ENCODE results near the gene OBP2A.

DNA sequence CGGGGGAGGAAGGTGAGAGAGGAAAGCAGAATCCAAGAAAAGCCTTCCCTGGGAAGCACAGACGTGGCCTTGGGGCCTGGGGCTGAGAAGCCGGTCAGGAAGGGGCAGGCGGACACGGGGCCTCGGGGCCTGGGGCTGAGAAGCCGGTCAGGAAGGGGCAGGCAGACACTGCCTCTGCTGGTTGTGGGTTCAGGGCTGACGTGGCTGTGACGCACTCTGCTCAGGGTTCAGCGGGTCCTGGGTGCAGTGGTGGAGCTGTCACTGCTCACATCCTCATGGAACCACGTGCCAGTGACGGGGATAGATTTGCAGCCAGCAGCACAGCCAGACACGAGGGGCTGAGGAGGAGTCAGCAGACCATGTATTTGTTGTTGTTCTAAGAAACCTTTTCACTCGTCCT, 28.4 kb downstream of the OBP2A start:
- TF ChIP-seq, protein P1, sequence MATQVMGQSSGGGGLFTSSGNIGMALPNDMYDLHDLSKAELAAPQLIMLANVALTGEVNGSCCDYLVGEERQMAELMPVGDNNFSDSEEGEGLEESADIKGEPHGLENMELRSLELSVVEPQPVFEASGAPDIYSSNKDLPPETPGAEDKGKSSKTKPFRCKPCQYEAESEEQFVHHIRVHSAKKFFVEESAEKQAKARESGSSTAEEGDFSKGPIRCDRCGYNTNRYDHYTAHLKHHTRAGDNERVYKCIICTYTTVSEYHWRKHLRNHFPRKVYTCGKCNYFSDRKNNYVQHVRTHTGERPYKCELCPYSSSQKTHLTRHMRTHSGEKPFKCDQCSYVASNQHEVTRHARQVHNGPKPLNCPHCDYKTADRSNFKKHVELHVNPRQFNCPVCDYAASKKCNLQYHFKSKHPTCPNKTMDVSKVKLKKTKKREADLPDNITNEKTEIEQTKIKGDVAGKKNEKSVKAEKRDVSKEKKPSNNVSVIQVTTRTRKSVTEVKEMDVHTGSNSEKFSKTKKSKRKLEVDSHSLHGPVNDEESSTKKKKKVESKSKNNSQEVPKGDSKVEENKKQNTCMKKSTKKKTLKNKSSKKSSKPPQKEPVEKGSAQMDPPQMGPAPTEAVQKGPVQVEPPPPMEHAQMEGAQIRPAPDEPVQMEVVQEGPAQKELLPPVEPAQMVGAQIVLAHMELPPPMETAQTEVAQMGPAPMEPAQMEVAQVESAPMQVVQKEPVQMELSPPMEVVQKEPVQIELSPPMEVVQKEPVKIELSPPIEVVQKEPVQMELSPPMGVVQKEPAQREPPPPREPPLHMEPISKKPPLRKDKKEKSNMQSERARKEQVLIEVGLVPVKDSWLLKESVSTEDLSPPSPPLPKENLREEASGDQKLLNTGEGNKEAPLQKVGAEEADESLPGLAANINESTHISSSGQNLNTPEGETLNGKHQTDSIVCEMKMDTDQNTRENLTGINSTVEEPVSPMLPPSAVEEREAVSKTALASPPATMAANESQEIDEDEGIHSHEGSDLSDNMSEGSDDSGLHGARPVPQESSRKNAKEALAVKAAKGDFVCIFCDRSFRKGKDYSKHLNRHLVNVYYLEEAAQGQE (IDR thresholded peaks at IDR 0.05; ENCODE audit: low read depth) = no peak
- TF ChIP-seq, protein P2, sequence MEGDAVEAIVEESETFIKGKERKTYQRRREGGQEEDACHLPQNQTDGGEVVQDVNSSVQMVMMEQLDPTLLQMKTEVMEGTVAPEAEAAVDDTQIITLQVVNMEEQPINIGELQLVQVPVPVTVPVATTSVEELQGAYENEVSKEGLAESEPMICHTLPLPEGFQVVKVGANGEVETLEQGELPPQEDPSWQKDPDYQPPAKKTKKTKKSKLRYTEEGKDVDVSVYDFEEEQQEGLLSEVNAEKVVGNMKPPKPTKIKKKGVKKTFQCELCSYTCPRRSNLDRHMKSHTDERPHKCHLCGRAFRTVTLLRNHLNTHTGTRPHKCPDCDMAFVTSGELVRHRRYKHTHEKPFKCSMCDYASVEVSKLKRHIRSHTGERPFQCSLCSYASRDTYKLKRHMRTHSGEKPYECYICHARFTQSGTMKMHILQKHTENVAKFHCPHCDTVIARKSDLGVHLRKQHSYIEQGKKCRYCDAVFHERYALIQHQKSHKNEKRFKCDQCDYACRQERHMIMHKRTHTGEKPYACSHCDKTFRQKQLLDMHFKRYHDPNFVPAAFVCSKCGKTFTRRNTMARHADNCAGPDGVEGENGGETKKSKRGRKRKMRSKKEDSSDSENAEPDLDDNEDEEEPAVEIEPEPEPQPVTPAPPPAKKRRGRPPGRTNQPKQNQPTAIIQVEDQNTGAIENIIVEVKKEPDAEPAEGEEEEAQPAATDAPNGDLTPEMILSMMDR (IDR thresholded peaks at IDR 0.05 in 2 of 3, conservative IDR thresholded peaks at IDR 0.05 in 1 of 3; ENCODE audit: borderline replicate concordance in 1 of 3, insufficient read depth in 1 of 3, low read depth in 2 of 3, low read length in 2 of 3) = no peak
- TF ChIP-seq POLR2A (IDR thresholded peaks at IDR 0.05; ENCODE audit: borderline replicate concordance, extremely low read depth, insufficient read depth, insufficient read length) (no peak), EZH2 (IDR thresholded peaks at IDR 0.05) (no peak), ZNF274 (IDR thresholded peaks at IDR 0.05; ENCODE audit: low read depth, low read length) (no peak), ZFX (IDR thresholded peaks at IDR 0.05) (no peak)
- TF ChIP-seq, protein P3, sequence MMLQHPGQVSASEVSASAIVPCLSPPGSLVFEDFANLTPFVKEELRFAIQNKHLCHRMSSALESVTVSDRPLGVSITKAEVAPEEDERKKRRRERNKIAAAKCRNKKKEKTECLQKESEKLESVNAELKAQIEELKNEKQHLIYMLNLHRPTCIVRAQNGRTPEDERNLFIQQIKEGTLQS (IDR thresholded peaks at IDR 0.05) = no peak
